ENCODE data around the gene LMO2. TPM values are rescaled to one million over a fixed set of nuclear protein-coding genes. Genes with fewer than 3 reads are reported as not detected.
"Not testable (repeated sequence)": the region's sequence is repeated elsewhere in the genome, so short reads cannot be mapped to it uniquely, and the experiment has no call there.

Gene LMO2
- polyA plus RNA-seq, 1 donor: 13.6 TPM

DNA sequence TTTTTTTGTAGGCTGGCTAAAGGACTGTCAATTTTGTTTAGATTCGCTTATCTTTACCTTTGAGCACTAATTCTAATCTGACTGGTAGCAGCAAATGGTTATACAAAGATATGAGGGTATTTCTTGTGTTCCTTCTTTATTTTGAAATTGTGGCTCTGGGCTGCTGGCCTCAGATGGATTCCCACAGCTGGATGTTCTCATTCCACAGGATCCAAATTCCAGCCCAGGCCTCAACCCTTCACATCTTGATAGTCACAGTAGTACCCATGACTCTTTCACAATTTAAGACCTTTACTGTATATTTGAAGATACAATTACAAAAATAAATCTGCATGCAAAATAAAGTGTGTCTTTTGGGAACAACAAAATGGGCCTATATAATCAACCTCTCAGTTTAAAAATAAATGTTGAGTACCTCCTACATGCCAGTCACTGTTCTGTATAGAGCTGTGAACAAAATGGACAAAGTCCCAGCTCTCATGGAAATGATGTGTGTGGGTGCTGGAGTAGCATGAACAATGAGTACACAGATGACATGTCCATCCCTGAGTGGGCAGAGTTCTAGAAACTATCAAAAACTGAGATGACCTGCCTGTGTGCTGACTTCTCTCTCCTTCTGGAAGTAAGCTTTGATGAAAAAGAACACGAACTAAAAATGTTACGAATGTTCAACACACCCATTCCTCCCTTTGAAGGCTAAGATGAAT lies 65.9 kb downstream of the LMO2 start:
- no peak for DNase-seq (ENCODE audit: low read depth)

DNA sequence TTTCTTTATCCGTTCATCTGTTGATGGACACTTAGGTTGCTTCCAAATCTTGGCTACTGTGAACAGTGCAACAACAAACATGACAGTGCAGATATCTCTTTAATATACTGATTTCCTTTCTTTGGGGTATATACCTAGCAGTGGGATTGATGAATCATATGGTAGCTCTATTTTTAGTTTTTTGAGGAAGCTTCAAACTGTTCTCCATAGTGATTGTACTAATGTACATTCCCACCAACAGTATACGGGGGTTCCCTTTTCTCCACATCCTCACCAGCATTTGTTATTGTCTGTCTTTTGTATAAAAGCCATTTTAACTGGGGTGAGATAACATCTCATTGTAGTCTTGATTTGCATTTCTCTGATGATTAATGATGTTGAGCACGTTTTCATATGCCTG lies 68.9 kb downstream of the LMO2 start:
- DNase-seq (ENCODE audit: low read depth): not testable (repeated sequence)

DNA sequence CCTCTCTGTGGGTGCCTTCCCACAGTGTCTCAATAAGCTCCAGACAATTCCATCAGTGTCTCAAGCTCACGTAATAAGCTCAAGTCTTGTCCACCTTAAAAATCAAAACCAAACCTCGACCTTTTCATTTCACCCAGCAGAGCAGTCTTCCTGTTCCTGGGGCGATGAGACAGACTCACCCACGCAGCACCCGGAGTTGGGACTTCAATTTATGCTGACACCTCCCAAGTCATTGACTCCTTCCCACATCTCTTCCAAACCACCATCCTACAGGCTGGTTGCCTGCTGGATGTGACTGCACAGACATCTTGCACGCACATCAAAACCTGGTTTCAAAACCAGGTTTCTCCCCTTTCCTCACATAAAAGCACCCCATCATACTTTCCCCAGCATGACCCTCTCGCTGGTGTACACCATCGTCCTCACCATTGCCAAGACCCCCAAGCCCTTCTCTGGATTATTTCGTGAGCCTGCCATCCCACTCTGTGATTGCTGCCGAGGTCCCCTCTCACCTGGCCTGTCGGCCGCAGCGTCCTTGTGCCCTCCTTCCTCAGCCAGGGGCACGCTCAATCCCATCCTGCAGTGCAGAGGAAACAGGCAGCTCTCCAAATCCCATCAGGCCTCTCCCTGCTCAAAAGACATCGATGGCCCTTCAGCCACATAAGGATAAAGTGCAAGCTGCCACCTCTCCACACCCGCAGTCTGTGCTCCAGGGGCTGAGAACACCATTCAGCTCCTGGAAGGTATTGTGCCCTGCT lies 72.4 kb downstream of the LMO2 start:
- no peak for DNase-seq (ENCODE audit: low read depth)

Other genes starting within 250 kb of the LMO2 start
- not detected for gene C11orf91, start 191.2 kb downstream of the LMO2 start, polyA plus RNA-seq (ENCODE audit: insufficient read length)
- gene CD59, start 155.7 kb downstream of the LMO2 start, polyA plus RNA-seq (ENCODE audit: insufficient read length): 105 TPM
- gene FBXO3, start 117.6 kb downstream of the LMO2 start, polyA plus RNA-seq (ENCODE audit: insufficient read length): 22.9 TPM
- 141 TPM for gene CAPRIN1, start 159.7 kb upstream of the LMO2 start, polyA plus RNA-seq (ENCODE audit: insufficient read length)
- 30.9 TPM for gene NAT10, start 213.6 kb upstream of the LMO2 start, polyA plus RNA-seq (ENCODE audit: insufficient read length)

Data from forelimb muscle (tissue), 1 donor.